ENCODE measurements around the gene CDC42EP1.

Gene CDC42EP1

DNA sequence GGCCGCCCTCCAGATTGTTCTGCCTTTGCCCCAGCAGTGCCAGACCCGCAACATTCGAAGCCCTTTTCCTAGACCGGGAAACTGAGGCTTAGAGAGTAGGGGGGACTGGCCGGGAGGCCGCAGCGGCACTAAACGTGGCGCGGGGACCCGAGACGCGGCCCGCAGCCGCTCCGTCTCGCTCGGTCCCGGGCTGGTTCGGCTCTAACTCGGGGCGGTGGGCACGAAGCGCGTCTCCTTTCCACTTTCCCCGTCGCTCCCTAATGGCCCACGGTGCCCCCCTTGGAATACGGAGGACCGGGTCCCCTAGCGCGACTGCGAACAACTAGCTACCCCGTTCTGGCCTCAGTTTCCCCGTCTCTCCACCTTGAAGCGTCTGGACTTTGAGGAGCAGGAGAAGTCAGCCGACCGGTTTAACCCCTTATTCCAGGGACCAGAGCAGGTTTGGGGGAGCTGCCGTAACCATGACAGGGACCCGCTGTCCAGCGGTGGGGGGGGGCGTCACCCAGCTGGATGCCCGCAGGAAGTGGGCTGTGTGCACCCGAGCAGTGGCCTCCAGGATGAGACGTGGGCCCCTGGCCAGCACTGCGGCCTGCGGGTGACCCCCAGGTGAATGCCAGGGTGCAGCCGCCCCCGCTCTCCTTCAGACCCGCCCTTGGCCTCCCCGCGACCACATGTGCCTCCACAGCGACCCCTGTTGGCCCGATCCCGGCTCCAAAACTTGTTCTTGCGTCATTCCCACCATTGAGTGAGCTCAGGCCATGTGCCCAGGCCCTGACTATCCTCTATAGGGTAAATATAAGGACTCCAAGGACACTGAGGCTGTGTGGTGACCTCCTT, 1.1 kb downstream of the CDC42EP1 start:
- DNase-seq, result peak; percentile 82

DNA sequence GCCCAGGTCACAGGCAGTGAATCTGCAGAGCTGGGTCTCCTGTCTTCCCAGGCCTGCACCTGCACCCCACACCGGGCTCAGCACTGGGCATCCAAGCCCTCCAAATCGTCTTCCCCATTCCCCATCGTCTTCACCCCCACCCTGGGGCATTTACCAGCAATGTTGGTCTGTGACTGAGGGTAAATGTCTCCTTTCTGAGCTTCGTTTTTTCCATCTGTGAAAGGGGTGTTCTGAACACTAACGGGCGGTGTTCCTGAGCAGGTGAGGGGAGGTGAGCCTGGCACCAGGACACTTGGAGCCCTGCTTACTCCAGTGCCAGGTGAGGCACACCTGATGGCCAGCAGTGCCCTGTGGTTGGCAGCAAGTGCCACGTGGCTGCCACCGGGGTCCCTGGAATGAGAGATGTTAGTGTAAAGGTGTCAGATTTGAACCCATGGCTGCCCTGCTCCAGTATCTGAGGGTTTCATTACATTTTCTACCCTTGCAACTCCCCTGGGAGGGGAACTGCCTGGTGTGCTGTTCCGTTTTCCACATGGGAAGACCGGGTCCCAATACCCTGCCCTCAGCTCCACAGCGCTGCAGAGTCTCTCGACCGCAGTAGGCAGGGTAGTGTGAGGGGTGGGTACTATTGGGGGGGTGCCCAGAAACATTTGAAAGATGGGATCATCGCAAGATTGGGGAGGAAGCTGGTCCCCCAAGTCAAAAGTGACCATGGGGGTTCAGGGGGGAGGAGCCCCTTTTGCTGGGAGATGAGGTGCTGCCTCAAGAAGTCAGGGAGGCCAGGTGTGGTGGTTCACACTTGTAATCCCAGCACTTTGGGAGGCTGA, 2.0 kb downstream of the CDC42EP1 start:
- no peak for DNase-seq

DNA sequence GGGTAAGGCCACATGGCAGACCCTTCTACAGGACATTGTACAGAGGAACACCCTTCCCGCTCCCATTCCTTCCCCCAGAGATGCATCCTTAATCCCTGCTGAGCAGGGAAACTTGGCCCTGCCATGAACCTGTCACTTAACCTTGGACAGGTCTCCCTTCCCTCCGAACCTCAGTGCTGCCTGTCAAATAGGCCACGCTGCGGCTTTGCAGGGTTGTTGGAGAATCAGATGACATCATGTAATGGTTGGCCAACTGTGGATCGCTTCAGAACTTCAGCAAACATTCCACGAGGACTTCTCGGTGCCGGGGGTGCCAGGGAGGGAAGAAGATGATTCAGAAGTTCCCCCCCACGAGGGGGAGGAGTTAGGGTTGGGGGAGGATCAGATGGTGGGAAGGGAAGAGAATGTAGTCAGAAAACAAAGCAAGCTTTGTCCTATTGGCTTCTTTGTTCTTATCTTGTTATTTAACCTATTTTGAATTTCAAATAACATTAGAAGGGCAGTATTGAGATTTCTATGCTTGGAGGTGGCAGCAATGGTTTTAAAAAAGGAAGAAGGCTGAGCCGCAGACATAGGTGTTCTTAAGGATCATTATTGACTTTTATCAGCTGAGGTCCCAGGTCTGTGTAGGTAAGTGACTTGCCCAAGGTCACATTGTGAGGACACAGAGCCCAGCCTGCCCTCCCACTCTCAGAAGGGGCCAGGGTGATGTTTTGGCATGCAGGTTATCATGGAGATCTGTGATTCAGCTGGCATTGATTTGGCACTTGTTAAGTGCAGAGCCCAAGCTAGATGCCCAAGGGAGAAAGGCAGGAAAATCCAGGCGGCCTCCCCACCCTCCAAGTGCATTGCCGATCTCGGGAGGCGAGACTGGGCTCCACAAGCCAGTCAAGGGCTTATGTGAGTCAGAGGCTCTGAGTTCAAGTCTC, 3.1 kb downstream of the CDC42EP1 start:
- DNase-seq, result no peak

GRCh38 chr22:37564111-37564711, 3.9 kb downstream of the CDC42EP1 start:
- DNase-seq, result no peak

GRCh38 chr22:37565830-37566229, 5.5 kb downstream of the CDC42EP1 start:
- DNase-seq, result no peak

- peak; percentile 23 for DNase-seq
These were observed 6.1 kb downstream of the CDC42EP1 start for GRCh38 chr22:37566329-37566837.

- DNase-seq, result peak; percentile 90
These were observed 6.9 kb downstream of the CDC42EP1 start for GRCh38 chr22:37566903-37567798.

- no peak for DNase-seq
These were observed 7.7 kb downstream of the CDC42EP1 start for GRCh38 chr22:37568012-37568411.

GRCh38 chr22:37568448-37569008, 8.2 kb downstream of the CDC42EP1 start:
- DNase-seq, result no peak

- no peak for DNase-seq
These were observed 9.0 kb downstream of the CDC42EP1 start for GRCh38 chr22:37569009-37569920.

DNA sequence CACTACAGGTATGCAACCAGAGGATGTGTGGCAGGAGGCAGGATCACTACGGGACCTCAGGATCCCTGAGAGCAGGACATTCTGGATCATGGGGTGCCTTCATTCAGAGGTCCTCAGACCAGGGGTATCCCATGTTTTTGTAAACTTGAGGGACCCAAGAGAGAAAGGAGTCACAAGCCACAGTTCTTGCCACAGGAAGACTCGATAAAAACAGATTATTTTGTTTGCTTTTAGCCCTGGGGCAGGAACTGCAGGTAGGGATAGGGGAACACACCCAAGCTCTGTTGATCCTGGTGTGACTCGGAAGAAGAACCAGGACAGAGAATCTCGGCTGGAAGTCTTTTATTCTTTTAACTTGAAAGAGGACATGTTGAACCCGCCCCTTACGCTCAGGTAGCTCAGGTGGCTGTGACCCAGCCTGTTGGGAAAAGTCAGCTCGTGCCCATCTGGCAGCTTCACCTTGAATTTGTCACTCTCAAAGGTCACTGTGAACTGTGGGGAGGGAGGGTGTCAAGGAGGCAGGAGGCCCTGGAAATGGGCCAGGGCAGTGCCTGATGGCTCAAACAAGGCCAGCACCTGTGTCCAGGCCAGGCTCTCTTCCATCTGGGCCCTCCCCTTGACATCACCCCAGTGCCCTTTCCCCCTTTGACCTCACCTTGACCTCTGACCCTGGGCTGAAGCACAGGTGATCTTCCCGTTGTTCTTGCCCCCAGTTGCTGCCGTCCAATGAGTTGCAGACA, 9.8 kb downstream of the CDC42EP1 start:
- DNase-seq, result no peak

- DNase-seq, result no peak
These were observed 10.3 kb downstream of the CDC42EP1 start for GRCh38 chr22:37570661-37570976.

DNA sequence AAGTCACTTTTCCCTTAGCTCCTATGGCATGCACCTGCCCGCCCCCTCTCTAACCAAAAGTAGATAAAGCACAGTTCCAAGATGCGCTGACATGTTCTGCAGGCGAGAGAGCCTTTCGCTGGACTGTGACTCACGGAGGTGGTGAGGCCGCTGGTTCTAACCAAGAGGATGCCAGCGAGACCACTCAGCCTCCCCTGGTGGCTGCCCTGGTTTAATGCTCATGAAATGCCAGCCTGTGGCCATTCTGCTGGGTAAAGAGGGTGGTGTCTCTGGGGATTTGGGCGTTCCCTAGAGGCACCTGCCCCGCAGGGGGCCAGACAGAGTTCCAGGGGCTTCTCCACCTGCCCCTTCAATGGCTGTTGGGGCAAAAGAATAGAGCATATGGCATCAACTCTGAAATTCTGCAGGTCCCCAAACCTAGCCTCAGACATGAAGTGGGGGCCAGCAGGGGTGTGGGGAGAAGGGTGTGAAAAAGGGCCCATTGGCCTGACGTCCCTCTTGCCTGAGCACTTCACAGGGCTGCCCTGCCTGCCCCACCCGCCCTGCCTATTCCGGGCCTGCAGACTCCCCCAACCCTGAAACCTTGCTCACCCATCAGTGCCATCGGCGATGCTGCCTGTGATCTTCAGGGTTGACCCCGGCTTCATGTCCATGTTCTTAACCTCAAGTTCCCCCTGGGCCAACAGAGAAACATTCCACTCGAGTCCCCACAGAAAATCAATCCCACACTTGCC, 11.1 kb downstream of the CDC42EP1 start:
- DNase-seq, result no peak

DNA sequence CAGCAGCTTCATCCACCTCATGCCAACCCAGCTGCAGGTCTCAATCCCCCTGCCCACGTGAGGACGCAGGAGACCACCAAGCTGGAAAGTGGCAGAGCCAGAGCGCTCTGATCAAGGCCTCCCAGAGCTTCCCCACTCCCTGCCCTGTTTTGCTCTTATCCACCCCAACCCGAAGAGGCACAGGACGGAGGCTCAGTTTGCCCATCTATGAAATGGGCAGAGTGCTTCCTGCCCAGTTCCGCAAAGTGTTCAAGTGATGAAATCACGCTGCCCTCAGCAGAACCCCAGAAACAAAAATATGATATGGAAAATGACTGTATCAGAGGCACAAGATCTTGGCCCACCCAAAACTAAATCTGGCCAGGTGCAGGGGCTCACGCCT, 11.7 kb downstream of the CDC42EP1 start:
- no peak for DNase-seq

GRCh38 chr22:37575490-37576003, 15.3 kb downstream of the CDC42EP1 start:
- no peak for DNase-seq

GRCh38 chr22:37578002-37578401, 17.7 kb downstream of the CDC42EP1 start:
- no peak for DNase-seq

- no peak for DNase-seq
These were observed 21.2 kb downstream of the CDC42EP1 start for GRCh38 chr22:37581504-37581903.

DNA sequence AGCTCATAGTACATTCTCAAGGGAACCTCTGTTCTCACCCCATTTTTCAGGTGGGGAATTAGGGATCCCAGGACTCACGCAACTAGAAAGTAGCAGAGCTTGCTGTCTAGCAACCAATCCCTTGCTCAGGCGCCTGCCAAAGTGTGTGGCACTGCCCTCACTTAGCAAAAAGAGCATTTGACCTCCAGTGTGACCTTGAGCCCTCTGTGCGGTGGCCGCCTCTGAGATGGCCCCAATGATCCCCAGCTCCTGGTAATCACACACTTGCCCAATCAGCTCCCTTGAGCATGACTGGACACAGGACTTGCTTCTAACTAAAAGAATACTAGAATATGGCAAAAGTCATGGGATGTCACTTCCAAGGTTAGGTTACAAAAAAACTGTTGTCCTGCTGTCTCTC, 22.2 kb downstream of the CDC42EP1 start:
- DNase-seq, result no peak
